GM12878 (cell line): ENCODE results near the gene SLC6A20. TPM values are rescaled to one million over a fixed set of nuclear protein-coding genes. Genes with fewer than 3 reads are reported as not detected.

ENCODE experiments used
- ATAC-seq: fragments of 200-7000 bp; cut with Tn5 transposase; 3 replicates; pipeline ENCODE4 v1.9.1; 2020; ENCODE audit warnings: mild to moderate bottlenecking, moderate library complexity
- BruUV-seq: library from RNA; stranded (reverse); fragments of 400-500 nt; replicated peaks from 2 replicates; lab custom pipeline; 2021; lab: Mats Ljungman, UMichigan
- CTCF ChIA-PET: fragments of 300-600 bp; sonication (Branson Sonifier 250); formaldehyde crosslinking; extraction: SDS; loops from one replicate; lab custom pipeline; 2021; ENCODE audit warnings: inconsistent platforms; lab: Yijun Ruan, JAX
- POLR2A ChIA-PET: fragments of 350-600 bp; formaldehyde crosslinking; extraction: SDS; loops from one replicate; lab custom pipeline; 2021; ENCODE audit warnings: inconsistent platforms; lab: Charles Lee
- RAD21 ChIA-PET: fragments of 300-600 bp; sonication (Branson Sonifier 250); formaldehyde crosslinking; loops from one replicate; lab custom pipeline; 2023; ENCODE audit warnings: antibody characterized with exemption; ENCODE audit not compliant: unreplicated experiment; lab: Charles Lee
- SMC1A ChIA-PET: fragments of 300-600 bp; sonication (Branson Sonifier 250); formaldehyde crosslinking; loops from one replicate; lab custom pipeline; 2023; ENCODE audit not compliant: unreplicated experiment, uncharacterized antibody; lab: Charles Lee
- DNase-seq: peaks from one replicate; pipeline ENCODE4 v3.0.0-alpha.2; 2011; ENCODE audit warnings: low read depth, low spot score
- FAIRE-seq: peaks from 3 replicates; lab custom pipeline; 2011; peaks lifted over from hg19 to GRCh38; lab: Jason Lieb, UNC
- H2AFZ ChIP-seq: 2 replicates; pipeline ENCODE4 v1.6.0; 2011; ENCODE audit warnings: low read depth, low read length, control low read depth; ENCODE audit not compliant: control insufficient read depth
- H3K27ac ChIP-seq: 2 replicates; pipeline ENCODE4 v1.5.1; 2011; ENCODE audit warnings: control low read depth; ENCODE audit not compliant: control insufficient read depth, insufficient read depth
- H3K27me3 ChIP-seq, 2 experiments: replicated peaks in 1 of 2; 2 replicates each; pipeline versions ENCODE4 v1.6.0 to v1.6.1; 2011; ENCODE audit warnings: low read length in 1 of 2; ENCODE audit not compliant: control insufficient read depth in 2 of 2, insufficient read depth in 2 of 2
- H3K36me3 ChIP-seq, 2 experiments: 2 replicates each; pipeline ENCODE4 v1.5.1; 2011; ENCODE audit warnings: low read length in 1 of 2; ENCODE audit not compliant: control insufficient read depth in 2 of 2, insufficient read depth in 2 of 2
- H3K4me1 ChIP-seq: 2 replicates; pipeline ENCODE4 v1.6.1; 2011; ENCODE audit warnings: mild to moderate bottlenecking, low read length, moderate library complexity, mixed read lengths; ENCODE audit not compliant: control insufficient read depth, insufficient read depth
- H3K4me2 ChIP-seq: 2 replicates; pipeline ENCODE4 v1.6.0; 2011; ENCODE audit warnings: control low read depth; ENCODE audit not compliant: control insufficient read depth, insufficient read depth
- H3K4me3 ChIP-seq: fragments of 200-600 bp; sonication (generic); 2 replicates; pipeline ENCODE4 v1.5.1; 2016
- H3K79me2 ChIP-seq: 2 replicates; pipeline ENCODE4 v1.6.0; 2011; ENCODE audit warnings: low read length; ENCODE audit not compliant: control insufficient read depth, insufficient read depth
- H3K9ac ChIP-seq: 2 replicates; pipeline ENCODE4 v1.8.0; 2011; ENCODE audit warnings: low read length, control low read depth, mixed read lengths; ENCODE audit not compliant: control insufficient read depth, insufficient read depth
- H3K9me3 ChIP-seq: replicated peaks from 3 replicates; pipeline ENCODE4 v1.5.1; 2011; ENCODE audit warnings: mild to moderate bottlenecking, low read length; ENCODE audit not compliant: control insufficient read depth, insufficient read depth
- H4K20me1 ChIP-seq: 2 replicates; pipeline ENCODE4 v1.6.0; 2011; ENCODE audit not compliant: control insufficient read depth, insufficient read depth
- EGR1 ChIP-seq, 2 experiments: IDR thresholded peaks; 1 replicate in 1 of 2; 2 replicates in 1 of 2; pipeline ENCODE4 v1.6.1; 2011 to 2012; ENCODE audit warnings: low read depth in 2 of 2, low read length in 2 of 2, borderline replicate concordance in 1 of 2, mild to moderate bottlenecking in 1 of 2, moderate library complexity in 1 of 2
- JUNB ChIP-seq: IDR thresholded peaks from 2 replicates; pipeline ENCODE4 v1.6.1; 2016; ENCODE audit warnings: antibody characterized with exemption, mild to moderate bottlenecking
- KAT2A ChIP-seq: conservative IDR thresholded peaks from 2 replicates; pipeline ENCODE4 v1.6.1; 2011; ENCODE audit warnings: low read depth, low read length; ENCODE audit not compliant: control insufficient read depth
- MAX ChIP-seq: IDR thresholded peaks from 2 replicates; pipeline ENCODE4 v1.6.1; 2012; ENCODE audit warnings: low read depth, low read length, improper control_type of control experiment
- MEF2B ChIP-seq: fragments of 450-650 bp; IDR thresholded peaks from 2 replicates; pipeline ENCODE4 v1.6.1; 2018; ENCODE audit warnings: mild to moderate bottlenecking, moderate library complexity; ENCODE audit not compliant: partially characterized antibody, poor library complexity, severe bottlenecking
- NBN ChIP-seq: fragments of 450-650 bp; IDR thresholded peaks from 2 replicates; pipeline ENCODE4 v1.6.1; 2016
- NFXL1 ChIP-seq: fragments of 450-650 bp; IDR thresholded peaks from 2 replicates; pipeline ENCODE4 v1.6.1; 2017; ENCODE audit warnings: antibody characterized with exemption, mild to moderate bottlenecking, borderline replicate concordance
- NFYA ChIP-seq: IDR thresholded peaks from 2 replicates; pipeline ENCODE4 v1.6.1; 2011; ENCODE audit warnings: low read depth, mild to moderate bottlenecking, low read length, improper control_type of control experiment, borderline replicate concordance
- PAX5 ChIP-seq: IDR thresholded peaks from 2 replicates; pipeline ENCODE4 v1.6.1; 2011; ENCODE audit warnings: low read depth, low read length, borderline replicate concordance
- PAX8 ChIP-seq: fragments of 450-650 bp; IDR thresholded peaks from 2 replicates; pipeline ENCODE4 v1.6.1; 2017; ENCODE audit warnings: mild to moderate bottlenecking, moderate library complexity
- SUZ12 ChIP-seq: fragments of 200-600 bp; sonication (generic); IDR thresholded peaks from one replicate; pipeline ENCODE4 v1.6.1; 2018; ENCODE audit warnings: antibody characterized with exemption, mild to moderate bottlenecking; ENCODE audit not compliant: unreplicated experiment
- TCF12 ChIP-seq: IDR thresholded peaks from 2 replicates; pipeline ENCODE4 v1.6.1; 2011; ENCODE audit warnings: low read depth, mild to moderate bottlenecking, low read length
- ZBTB33 ChIP-seq: fragments of 450-650 bp; IDR thresholded peaks from 2 replicates; pipeline ENCODE4 v1.6.1; 2017; ENCODE audit warnings: mild to moderate bottlenecking
- ZNF274 ChIP-seq: IDR thresholded peaks from one replicate; pipeline ENCODE4 v1.8.0; 2011; ENCODE audit not compliant: insufficient read length, insufficient read depth
- WGBS: methylation state at CpG from one replicate; pipeline ENCODE4 v1.1.6; 2016; ENCODE audit warnings: low lambda C conversion rate; ENCODE audit not compliant: insufficient replicate concordance, insufficient coverage; ENCODE audit errors: missing lambda C conversion rate; 5-methylcytosine and 5-hydroxymethylcytosine counted together
- in situ Hi-C: fragments of 300-500 bp; cut with MboI; formaldehyde crosslinking; loops from 9 replicates; pipeline ENCODE4 v1.14.3; 2018; ENCODE audit warnings: mixed read lengths
- intact Hi-C: fragments of 100-400 bp; cut with micrococcal nuclease; formaldehyde crosslinking; loops from one replicate; pipeline ENCODE4 v1.14.2; 2022; ENCODE audit not compliant: unreplicated experiment
- polyA plus RNA-seq, 11 experiments: library from polyadenylated mRNA; depleted of rRNA in 4 of 11; unstranded in 6 of 11; stranded (reverse) in 5 of 11; fragments of >200 nt; fragmentation: Nextera tagmentation in 4 of 11; fragmentation: Illumina TruSeq in 1 of 11; extraction: Ambion mirVana in 4 of 11; extraction: Trizol in 1 of 11; gene quantifications; 1 replicate in 1 of 11; 2 replicates in 10 of 11; pipeline versions ENCODE4 v1.2.1 to v1.2.3, GENCODE V29; 2011 to 2016; ENCODE audit warnings: inconsistent platforms in 2 of 11, missing spikeins in 2 of 11, low read depth in 1 of 11
- total RNA-seq, 4 experiments: library from RNA; depleted of rRNA in 3 of 4; stranded (reverse); fragments of >200 nt in 3 of 4; fragmentation: Illumina TruSeq in 1 of 4; extraction: Trizol in 1 of 4; gene quantifications; 2 replicates each; pipeline versions ENCODE4 v1.2.1 to v1.2.3, GENCODE V29; 2013 to 2021

SLC6A20 gene
- total and polyA plus RNA-seq, 10 of the 15 experiments (the other 5 are each of a cell fraction or from before 2014, with no cell fraction given): 0.31 to 4.1 (median 1.1) TPM

GRCh38 chr3:45751537-45752242 is 44.6 kb downstream of the SLC6A20 start:
- Histone ChIP-seq H3K27ac (no peak overlapping the region), H3K4me2 (no peak overlapping the region), H3K36me3 (peaks cover 0 to 2% of the 10 kb centered on the region in 2 experiments; a peak in 2 of 4 replicates), H2AFZ (no peak overlapping the region), H3K4me1 (no peaks in the 10 kb centered on the region), H3K9ac (no peak overlapping the region), H3K9me3 (no peaks in the 10 kb centered on the region; the same call in 2 of the 3 replicates), H3K79me2 (no peaks in the 10 kb centered on the region), H4K20me1 (no peaks in the 10 kb centered on the region), H3K4me3 (no peak overlapping the region), H3K27me3 (no peaks in the 10 kb centered on the region)
- no peak for TF ChIP-seq NFYA
- TF ChIP-seq ZNF274: no peak
- TF ChIP-seq TCF12: no peak
- ChIA-PET POLR2A (no interaction called here), RAD21 (interaction anchor here (1.2 kb wide), 1 partner anchor 178 kb away, joined by 3 read pairs; no protein-coding TSS in a partner anchor), CTCF (interaction anchor here (1.2 to 2.8 kb wide), 4 partner anchors 9 to 327 kb away, joined by 4 to 17 read pairs (median 4); no protein-coding TSS in a partner anchor), SMC1A (interaction anchor here (0.6 kb wide), 1 partner anchor 265 kb away, joined by 3 read pairs; no protein-coding TSS in a partner anchor)
- no peak for DNase-seq
- FAIRE-seq: no peak
- in situ Hi-C loops: loop anchor here (10.0 kb wide), 1 partner anchor 313 kb away; no protein-coding TSS in a partner anchor
- no peak for ATAC-seq
- intact Hi-C loops: no loop called here
- no TSS peak for BruUV-seq
- WGBS: 67% methylated on average over 7 of the region's 7 CpGs

GRCh38 chr3:45749880-45750279 is 46.5 kb downstream of the SLC6A20 start:
- WGBS: 74% methylated on average over 4 of the region's 4 CpGs
- in situ Hi-C loops: loop anchor here (10.0 kb wide), 1 partner anchor 315 kb away; no protein-coding TSS in a partner anchor
- Histone ChIP-seq H3K4me2 (no peak overlapping the region), H3K9me3 (no peaks in the 10 kb centered on the region; the same call in 2 of the 3 replicates), H2AFZ (no peak overlapping the region), H3K79me2 (no peaks in the 10 kb centered on the region), H3K4me3 (no peak overlapping the region), H3K4me1 (no peaks in the 10 kb centered on the region), H3K27ac (no peak overlapping the region), H3K9ac (no peak overlapping the region), H3K27me3 (no peaks in the 10 kb centered on the region), H3K36me3 (peaks cover 0 to 8% of the 10 kb centered on the region in 2 experiments; a peak in 2 of 4 replicates), H4K20me1 (no peaks in the 10 kb centered on the region)
- FAIRE-seq: no peak
- no peak for DNase-seq
- intact Hi-C loops: no loop called here
- ATAC-seq: no peak
- SMC1A ChIA-PET: interaction anchor here (1.1 to 1.3 kb wide), 2 partner anchors 179 to 242 kb away, joined by 3 to 4 read pairs; no protein-coding TSS in a partner anchor
- POLR2A ChIA-PET: interaction anchor here (0.5 kb wide), 1 partner anchor 221 kb away, joined by 3 read pairs; no protein-coding TSS in a partner anchor
- CTCF ChIA-PET: interaction anchor here (1.0 to 2.8 kb wide), 4 partner anchors 10 to 180 kb away, joined by 3 to 17 read pairs (median 5); no protein-coding TSS in a partner anchor
- no TSS peak for BruUV-seq
- RAD21 ChIA-PET: interaction anchor here (0.5 to 0.9 kb wide), 2 partner anchors 155 to 326 kb away, joined by 3 to 4 read pairs; no protein-coding TSS in a partner anchor
- TF ChIP-seq NBN (no peak), MAX (no peak), PAX8 (no peak), NFXL1 (no peak), KAT2A (no peak), SUZ12 (no peak), JUNB (no peak), EGR1 (IDR thresholded peaks at IDR 0.05; ENCODE audit: borderline replicate concordance in 1 of 2, low read depth in 2 of 2, low read length in 2 of 2) (no peak), MEF2B (no peak), ZBTB33 (no peak), PAX5 (no peak)
